HG03064 (cell line): ENCODE measurements around the gene FMO1.
"Not testable (repeated sequence)": the region's sequence is repeated elsewhere in the genome, so short reads cannot be mapped to it uniquely, and the experiment has no call there.

Source experiments
- ATAC-seq: cut with Tn5 transposase; IDR thresholded peaks from one replicate; pipeline ENCODE4 v1.9.1; 2021; ENCODE audit warnings: low read depth; ENCODE audit not compliant: unreplicated experiment

The FMO1 gene

GRCh38 chr1:171277534-171277933, 29.2 kb downstream of the FMO1 start:
- no peak for ATAC-seq

GRCh38 chr1:171279234-171279633, 30.9 kb downstream of the FMO1 start:
- no peak for ATAC-seq

- ATAC-seq, result no peak
These were observed 31.4 kb downstream of the FMO1 start for GRCh38 chr1:171279678-171280077.

GRCh38 chr1:171280599-171280998, 32.3 kb downstream of the FMO1 start:
- no peak for ATAC-seq

- peak; percentile 63 for ATAC-seq
These were observed 37.9 kb downstream of the FMO1 start for GRCh38 chr1:171286032-171286705.

GRCh38 chr1:171290621-171291020, 42.3 kb downstream of the FMO1 start:
- ATAC-seq, result no peak

GRCh38 chr1:171292799-171293198, 44.5 kb downstream of the FMO1 start:
- ATAC-seq, result no peak

GRCh38 chr1:171295383-171295782, 47.1 kb downstream of the FMO1 start:
- not testable (repeated sequence) for ATAC-seq

- ATAC-seq, result no peak
These were observed 47.5 kb downstream of the FMO1 start for GRCh38 chr1:171295821-171296220.

GRCh38 chr1:171296897-171297296, 48.6 kb downstream of the FMO1 start:
- ATAC-seq, result no peak

GRCh38 chr1:171298696-171299095, 50.4 kb downstream of the FMO1 start:
- no peak for ATAC-seq

GRCh38 chr1:171299342-171299741, 51.0 kb downstream of the FMO1 start:
- ATAC-seq, result no peak

- ATAC-seq, result no peak
These were observed 52.1 kb downstream of the FMO1 start for GRCh38 chr1:171300401-171300800.

- ATAC-seq, result no peak
These were observed 62.4 kb downstream of the FMO1 start for GRCh38 chr1:171310661-171311087.

- no peak for ATAC-seq
These were observed 63.7 kb downstream of the FMO1 start for GRCh38 chr1:171311771-171312558.

- ATAC-seq, result peak; percentile 59
These were observed 65.1 kb downstream of the FMO1 start for GRCh38 chr1:171313319-171313834.

GRCh38 chr1:171313835-171314320, 65.6 kb downstream of the FMO1 start, which contains the start of gene FMO4:
FMO4 (plus strand) TSS chr1:171314183; CDS start chr1:171319826, 5,643 bp downstream.
- peak; percentile 99 for ATAC-seq

GRCh38 chr1:171329251-171329650, 81.0 kb downstream of the FMO1 start:
- no peak for ATAC-seq

- no peak for ATAC-seq
These were observed 85.8 kb downstream of the FMO1 start for GRCh38 chr1:171334024-171334640.
